ENCODE data around the gene BMP6. TPM values are rescaled to one million over a fixed set of nuclear protein-coding genes. Genes with fewer than 3 reads are reported as not detected.

Gene BMP6
- polyA plus RNA-seq, 2 of the 4 experiments (the other 2 are of a cell fraction): 8.4 to 23.0 TPM

DNA sequence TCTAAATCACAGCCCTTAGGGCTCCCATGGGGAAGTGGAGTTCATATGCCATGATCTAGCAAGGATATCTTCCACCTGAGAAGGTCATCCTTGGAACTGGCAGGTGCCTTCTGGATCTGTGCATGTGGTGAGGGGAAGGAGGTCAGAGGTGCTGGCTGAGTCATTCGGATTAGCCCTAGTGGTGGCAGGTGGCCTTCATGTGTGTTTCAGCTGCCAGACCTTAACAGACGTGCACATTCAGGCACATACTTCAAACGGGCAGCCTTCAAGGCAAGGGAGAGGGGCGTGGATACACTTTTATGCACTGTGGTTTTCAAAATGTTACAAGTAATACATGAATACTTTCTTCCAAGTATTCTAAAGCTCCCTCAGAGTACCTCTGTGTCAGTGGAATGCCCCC, 51.2 kb downstream of the BMP6 start:
- ChIA-PET POLR2A (no interaction called here), CTCF (no interaction called here)
- DNase-seq (ENCODE audit: low read depth in 1 of 2, low spot score in 1 of 2) (no peak), ATAC-seq (no peak), FAIRE-seq (no peak)
- 68% methylated on average over 3 of the region's 4 CpGs for WGBS (ENCODE audit: missing lambda C conversion rate)
- H3K4me2 ChIP-seq: no peak overlapping the region
- no peak overlapping the region for H3K4me3 ChIP-seq
- no peak overlapping the region for H3K27ac ChIP-seq
- H3K9me3 ChIP-seq: no peaks in the 10 kb centered on the region
- H3K4me1 ChIP-seq: no peaks in the 10 kb centered on the region
- TF ChIP-seq, protein P1, sequence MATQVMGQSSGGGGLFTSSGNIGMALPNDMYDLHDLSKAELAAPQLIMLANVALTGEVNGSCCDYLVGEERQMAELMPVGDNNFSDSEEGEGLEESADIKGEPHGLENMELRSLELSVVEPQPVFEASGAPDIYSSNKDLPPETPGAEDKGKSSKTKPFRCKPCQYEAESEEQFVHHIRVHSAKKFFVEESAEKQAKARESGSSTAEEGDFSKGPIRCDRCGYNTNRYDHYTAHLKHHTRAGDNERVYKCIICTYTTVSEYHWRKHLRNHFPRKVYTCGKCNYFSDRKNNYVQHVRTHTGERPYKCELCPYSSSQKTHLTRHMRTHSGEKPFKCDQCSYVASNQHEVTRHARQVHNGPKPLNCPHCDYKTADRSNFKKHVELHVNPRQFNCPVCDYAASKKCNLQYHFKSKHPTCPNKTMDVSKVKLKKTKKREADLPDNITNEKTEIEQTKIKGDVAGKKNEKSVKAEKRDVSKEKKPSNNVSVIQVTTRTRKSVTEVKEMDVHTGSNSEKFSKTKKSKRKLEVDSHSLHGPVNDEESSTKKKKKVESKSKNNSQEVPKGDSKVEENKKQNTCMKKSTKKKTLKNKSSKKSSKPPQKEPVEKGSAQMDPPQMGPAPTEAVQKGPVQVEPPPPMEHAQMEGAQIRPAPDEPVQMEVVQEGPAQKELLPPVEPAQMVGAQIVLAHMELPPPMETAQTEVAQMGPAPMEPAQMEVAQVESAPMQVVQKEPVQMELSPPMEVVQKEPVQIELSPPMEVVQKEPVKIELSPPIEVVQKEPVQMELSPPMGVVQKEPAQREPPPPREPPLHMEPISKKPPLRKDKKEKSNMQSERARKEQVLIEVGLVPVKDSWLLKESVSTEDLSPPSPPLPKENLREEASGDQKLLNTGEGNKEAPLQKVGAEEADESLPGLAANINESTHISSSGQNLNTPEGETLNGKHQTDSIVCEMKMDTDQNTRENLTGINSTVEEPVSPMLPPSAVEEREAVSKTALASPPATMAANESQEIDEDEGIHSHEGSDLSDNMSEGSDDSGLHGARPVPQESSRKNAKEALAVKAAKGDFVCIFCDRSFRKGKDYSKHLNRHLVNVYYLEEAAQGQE (IDR thresholded peaks at IDR 0.05): no peak
- TF ChIP-seq HOXA7 (CRISPR knock-in tag; IDR thresholded peaks at IDR 0.05) (no peak), HOXB5 (CRISPR knock-in tag; IDR thresholded peaks at IDR 0.05) (no peak), CBX2 (IDR thresholded peaks at IDR 0.05; ENCODE audit: borderline replicate concordance, low read depth) (no peak), RAD21 (conservative IDR thresholded peaks at IDR 0.05 in 1 of 2, IDR thresholded peaks at IDR 0.05 in 1 of 2) (no peak), RFX5 (IDR thresholded peaks at IDR 0.05) (no peak), PHF8 (IDR thresholded peaks at IDR 0.05; ENCODE audit: borderline replicate concordance, low read depth) (no peak), ZC3H11A (IDR thresholded peaks at IDR 0.05) (no peak), GATA3 (IDR thresholded peaks at IDR 0.05; ENCODE audit: borderline replicate concordance) (no peak), CHD4 (IDR thresholded peaks at IDR 0.05; ENCODE audit: borderline replicate concordance) (no peak), FOXS1 (CRISPR knock-in tag; IDR thresholded peaks at IDR 0.05) (no peak), MAZ (IDR thresholded peaks at IDR 0.05; ENCODE audit: borderline replicate concordance, low read depth, low read length) (no peak), NFE2L2 (conservative IDR thresholded peaks at IDR 0.05; ENCODE audit: low read length) (no peak), CEBPB (IDR thresholded peaks at IDR 0.05) (no peak), RNF2 (IDR thresholded peaks at IDR 0.05; ENCODE audit: borderline replicate concordance, low read depth) (no peak), JUNB (IDR thresholded peaks at IDR 0.05) (no peak), HDAC2 (IDR thresholded peaks at IDR 0.05) (no peak), ZFP36 (IDR thresholded peaks at IDR 0.05; ENCODE audit: borderline replicate concordance, partially characterized antibody) (no peak), EHMT2 (IDR thresholded peaks at IDR 0.05; ENCODE audit: low read depth) (no peak)

DNA sequence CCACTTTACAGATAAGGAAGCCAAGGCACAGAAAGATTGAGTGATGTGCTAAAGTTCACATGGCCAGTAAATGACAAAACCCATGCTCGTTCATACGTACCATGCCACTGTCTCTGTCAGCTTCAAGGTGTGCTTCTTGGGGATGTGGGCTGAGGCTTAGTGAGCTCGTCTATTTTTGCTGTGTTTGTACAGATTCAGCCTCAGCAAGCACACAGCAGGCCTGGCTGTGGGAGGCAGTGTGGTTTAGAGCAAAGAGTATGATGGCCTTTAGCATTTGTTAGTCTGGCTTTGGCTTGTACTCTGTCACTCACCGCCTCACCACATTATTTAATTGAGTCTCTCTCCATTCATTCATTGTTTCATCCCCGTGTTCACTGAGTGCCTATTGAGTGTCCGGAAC, 55.3 kb downstream of the BMP6 start:
- ChIA-PET CTCF (interaction anchor here (0.8 kb wide), 1 partner anchor 29 kb away, joined by 3 read pairs; no protein-coding TSS in a partner anchor), POLR2A (no interaction called here)
- no peak for DNase-seq (ENCODE audit: low read depth in 1 of 2, low spot score in 1 of 2)
- Histone ChIP-seq H3K4me2 (no peak overlapping the region), H3K4me1 (no peaks in the 10 kb centered on the region), H3K4me3 (no peak overlapping the region), H3K9me3 (no peaks in the 10 kb centered on the region), H3K27ac (no peak overlapping the region)
- ATAC-seq: no peak
- 87% methylated on average over 6 of the region's 6 CpGs for WGBS (ENCODE audit: missing lambda C conversion rate)
- FAIRE-seq: no peak
- TF ChIP-seq RNF2 (IDR thresholded peaks at IDR 0.05; ENCODE audit: borderline replicate concordance, low read depth): no peak
- TF ChIP-seq, protein P2, sequence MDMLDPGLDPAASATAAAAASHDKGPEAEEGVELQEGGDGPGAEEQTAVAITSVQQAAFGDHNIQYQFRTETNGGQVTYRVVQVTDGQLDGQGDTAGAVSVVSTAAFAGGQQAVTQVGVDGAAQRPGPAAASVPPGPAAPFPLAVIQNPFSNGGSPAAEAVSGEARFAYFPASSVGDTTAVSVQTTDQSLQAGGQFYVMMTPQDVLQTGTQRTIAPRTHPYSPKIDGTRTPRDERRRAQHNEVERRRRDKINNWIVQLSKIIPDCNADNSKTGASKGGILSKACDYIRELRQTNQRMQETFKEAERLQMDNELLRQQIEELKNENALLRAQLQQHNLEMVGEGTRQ (IDR thresholded peaks at IDR 0.05): no peak
- no peak for TF ChIP-seq HDAC2 (IDR thresholded peaks at IDR 0.05)
- TF ChIP-seq, protein P3, sequence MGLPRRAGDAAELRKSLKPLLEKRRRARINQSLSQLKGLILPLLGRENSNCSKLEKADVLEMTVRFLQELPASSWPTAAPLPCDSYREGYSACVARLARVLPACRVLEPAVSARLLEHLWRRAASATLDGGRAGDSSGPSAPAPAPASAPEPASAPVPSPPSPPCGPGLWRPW (IDR thresholded peaks at IDR 0.05): no peak
- no peak for TF ChIP-seq HOXA7 (CRISPR knock-in tag; IDR thresholded peaks at IDR 0.05)
- TF ChIP-seq, protein P4, sequence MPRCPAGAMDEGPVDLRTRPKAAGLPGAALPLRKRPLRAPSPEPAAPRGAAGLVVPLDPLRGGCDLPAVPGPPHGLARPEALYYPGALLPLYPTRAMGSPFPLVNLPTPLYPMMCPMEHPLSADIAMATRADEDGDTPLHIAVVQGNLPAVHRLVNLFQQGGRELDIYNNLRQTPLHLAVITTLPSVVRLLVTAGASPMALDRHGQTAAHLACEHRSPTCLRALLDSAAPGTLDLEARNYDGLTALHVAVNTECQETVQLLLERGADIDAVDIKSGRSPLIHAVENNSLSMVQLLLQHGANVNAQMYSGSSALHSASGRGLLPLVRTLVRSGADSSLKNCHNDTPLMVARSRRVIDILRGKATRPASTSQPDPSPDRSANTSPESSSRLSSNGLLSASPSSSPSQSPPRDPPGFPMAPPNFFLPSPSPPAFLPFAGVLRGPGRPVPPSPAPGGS (IDR thresholded peaks at IDR 0.05): no peak
- TF ChIP-seq, protein P1 (IDR thresholded peaks at IDR 0.05): no peak
- TF ChIP-seq CHD2 (IDR thresholded peaks at IDR 0.05; ENCODE audit: low read length, partially characterized antibody): no peak
- TF ChIP-seq HEYL (CRISPR knock-in tag; IDR thresholded peaks at IDR 0.05): no peak
- TF ChIP-seq JUNB (IDR thresholded peaks at IDR 0.05): no peak
- TF ChIP-seq, protein P5, sequence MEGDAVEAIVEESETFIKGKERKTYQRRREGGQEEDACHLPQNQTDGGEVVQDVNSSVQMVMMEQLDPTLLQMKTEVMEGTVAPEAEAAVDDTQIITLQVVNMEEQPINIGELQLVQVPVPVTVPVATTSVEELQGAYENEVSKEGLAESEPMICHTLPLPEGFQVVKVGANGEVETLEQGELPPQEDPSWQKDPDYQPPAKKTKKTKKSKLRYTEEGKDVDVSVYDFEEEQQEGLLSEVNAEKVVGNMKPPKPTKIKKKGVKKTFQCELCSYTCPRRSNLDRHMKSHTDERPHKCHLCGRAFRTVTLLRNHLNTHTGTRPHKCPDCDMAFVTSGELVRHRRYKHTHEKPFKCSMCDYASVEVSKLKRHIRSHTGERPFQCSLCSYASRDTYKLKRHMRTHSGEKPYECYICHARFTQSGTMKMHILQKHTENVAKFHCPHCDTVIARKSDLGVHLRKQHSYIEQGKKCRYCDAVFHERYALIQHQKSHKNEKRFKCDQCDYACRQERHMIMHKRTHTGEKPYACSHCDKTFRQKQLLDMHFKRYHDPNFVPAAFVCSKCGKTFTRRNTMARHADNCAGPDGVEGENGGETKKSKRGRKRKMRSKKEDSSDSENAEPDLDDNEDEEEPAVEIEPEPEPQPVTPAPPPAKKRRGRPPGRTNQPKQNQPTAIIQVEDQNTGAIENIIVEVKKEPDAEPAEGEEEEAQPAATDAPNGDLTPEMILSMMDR (IDR thresholded peaks at IDR 0.05): no peak
- TF ChIP-seq, protein P6, sequence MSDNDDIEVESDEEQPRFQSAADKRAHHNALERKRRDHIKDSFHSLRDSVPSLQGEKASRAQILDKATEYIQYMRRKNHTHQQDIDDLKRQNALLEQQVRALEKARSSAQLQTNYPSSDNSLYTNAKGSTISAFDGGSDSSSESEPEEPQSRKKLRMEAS (IDR thresholded peaks at IDR 0.05): no peak
- no peak for TF ChIP-seq CBX8 (IDR thresholded peaks at IDR 0.05)
